ENCODE data around the gene CDH23.

CDH23 gene

DNA sequence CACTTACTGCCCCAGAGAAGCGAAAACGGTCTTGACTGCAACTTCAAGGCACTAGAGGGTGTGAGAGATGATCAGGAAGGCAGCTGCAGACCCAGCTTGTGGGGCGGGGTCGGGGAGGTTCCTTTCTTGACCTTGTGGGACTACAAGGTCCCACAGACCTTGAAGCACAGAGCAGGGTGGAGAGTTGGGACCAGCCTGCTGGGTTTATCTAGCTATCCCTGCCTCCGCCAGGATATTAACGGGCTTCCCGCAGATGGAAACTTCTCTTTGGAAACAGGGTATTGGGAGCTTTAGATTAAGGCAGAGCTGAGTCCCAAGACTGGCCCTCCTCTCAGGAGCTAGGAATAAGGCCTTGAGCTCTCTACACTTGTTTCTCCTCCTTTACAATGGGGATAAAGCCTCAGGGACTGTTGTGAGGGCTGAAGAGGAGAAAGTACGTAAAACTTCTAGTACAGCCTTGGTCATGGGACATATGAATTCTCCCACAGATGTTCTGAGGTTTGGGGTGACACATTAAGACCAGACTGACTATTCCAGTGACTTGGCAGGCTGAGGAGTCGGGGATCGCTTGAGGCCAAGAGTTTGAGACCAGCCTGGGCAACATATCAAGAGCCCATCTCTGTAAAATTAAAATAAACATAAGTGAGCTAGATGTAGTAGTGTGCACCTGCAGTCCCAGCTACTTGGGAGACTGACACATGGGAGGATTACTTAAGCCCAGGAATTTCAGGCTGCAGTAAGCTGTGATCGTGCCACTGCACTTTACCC lies 153.2 kb downstream of the CDH23 start:
- in situ Hi-C loops (cut with HindIII; ENCODE audit: low sequenced_read_pairs), result no loop called here

DNA sequence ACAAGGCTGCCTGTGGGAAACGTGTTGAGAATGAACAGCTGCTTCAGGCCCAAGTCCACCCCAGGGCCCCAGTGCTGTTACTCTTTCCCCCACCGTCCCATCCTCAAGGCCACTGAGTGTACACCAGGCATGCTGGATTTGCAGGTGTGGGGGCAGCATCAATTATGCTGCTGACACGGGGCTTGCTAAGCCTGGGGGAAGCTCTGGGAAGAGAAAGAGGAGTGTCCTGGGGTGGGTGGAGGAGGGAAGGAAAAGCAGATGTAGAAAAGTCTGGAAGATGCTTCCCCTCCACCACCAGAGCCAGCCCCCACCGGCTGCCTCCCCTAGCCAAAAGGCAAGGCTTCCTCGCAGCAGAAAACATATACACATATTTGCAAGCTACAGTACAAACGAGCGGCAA lies 153.9 kb downstream of the CDH23 start:
- in situ Hi-C loops (cut with HindIII; ENCODE audit: low sequenced_read_pairs), result no loop called here

DNA sequence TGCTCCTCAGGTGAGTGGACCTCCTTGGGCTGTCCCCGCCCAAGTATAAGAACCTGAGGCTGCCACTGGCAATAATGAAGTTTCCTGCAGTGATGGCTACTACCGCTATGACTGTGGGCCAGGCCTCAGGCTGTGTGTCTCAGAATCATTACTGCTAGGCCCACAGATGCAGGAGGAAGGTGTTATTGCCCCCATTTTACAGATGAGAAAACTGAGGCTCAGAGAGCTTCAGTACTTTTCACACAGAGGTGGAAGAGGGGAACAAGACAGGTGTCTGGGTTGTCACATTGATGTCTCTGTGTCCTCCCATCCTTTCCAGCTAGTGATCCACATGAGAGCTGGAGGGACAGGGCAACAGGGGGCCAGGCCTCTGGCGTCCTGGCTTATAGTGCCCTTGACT lies 155.2 kb downstream of the CDH23 start:
- in situ Hi-C loops (cut with HindIII; ENCODE audit: low sequenced_read_pairs), result no loop called here

DNA sequence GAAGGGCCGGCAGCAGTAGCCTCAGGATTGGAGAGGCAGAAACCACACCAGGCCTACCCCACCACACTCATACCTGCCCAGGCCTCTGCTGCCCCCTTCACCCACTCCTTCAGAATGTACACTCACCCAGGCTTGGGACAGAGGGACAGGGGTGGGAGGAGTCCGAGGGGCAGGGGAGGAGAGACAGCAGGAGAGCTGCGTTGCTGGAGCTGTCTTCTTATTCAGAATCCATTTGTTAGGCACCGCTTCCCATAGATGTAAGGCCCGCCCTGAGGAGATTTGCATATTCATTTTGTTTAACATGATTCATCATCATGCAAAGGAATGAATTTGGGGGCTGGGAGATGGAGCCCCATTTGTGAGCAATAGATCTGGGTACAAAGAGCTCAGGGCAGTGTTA lies 156.7 kb downstream of the CDH23 start:
- in situ Hi-C loops (cut with HindIII; ENCODE audit: low sequenced_read_pairs), result no loop called here

DNA sequence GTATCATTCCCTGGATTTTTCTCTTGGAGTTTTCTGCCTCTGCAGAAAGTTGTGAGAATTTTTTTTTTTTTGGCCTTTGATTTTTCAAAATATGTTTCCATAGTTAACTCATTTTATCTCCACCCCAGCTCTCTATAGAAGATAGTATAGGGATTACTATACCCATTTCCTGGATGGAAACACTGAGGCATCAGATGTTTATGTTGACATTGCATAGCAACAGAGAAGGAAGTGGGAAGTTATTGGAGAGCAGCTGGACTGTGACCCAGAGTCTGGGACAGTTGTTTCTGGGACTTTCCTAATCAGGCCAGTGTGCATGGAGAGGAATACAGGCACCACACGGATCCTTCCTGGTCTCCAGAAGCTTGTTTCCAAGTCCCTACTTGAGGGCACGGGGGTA lies 158.0 kb downstream of the CDH23 start:
- in situ Hi-C loops (cut with HindIII; ENCODE audit: low sequenced_read_pairs), result no loop called here

DNA sequence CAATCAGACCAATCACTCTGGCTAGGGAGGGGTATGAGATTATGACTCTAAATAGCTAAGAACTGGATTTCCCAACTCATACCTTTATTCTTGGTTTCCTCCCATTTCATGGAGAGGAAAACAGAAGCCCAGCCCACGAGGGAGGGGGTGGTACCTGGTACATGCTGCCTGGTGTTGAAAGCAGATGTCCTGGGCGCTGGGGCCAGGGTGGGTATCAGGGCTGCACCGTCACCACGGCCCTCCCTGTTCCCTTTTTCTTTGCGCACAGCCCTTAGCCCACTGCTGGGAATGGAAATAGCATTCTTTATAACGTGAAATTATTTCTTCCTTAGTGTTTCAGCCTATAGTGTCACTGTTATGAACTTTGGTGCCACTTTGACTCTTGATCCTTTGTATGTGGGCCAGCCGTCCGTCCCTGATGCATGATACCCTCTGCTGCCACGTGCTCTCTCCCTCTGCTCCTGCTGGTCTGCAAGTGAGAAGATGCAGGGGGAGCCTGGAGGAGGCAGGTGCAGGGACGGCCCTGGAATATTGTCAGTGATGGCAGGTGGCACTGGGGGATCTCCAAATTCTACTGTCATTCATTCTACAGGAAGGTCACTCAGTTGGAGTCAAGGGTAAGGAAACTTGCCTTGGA lies 158.5 kb downstream of the CDH23 start:
- in situ Hi-C loops (cut with HindIII; ENCODE audit: low sequenced_read_pairs), result no loop called here

DNA sequence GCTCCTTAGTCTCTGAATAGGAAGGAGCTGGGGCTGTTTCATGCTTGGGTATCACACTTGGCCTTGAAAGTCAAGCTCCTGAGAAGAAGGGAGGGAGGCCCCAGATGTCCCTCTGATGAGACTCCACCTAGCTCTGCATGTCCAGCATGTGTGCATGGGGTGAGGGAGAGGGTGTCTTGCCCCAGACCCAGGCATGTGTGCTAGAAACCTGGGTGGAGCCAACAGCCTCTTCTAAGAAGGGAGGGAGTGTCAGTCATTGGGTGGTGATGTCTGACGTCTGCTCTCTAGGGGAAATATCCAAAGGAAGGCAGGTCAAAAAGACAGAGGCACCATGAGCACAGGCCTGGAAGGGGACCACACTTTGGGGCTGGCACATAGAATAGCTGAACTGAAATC lies 159.0 kb downstream of the CDH23 start:
- in situ Hi-C loops (cut with HindIII; ENCODE audit: low sequenced_read_pairs), result no loop called here

DNA sequence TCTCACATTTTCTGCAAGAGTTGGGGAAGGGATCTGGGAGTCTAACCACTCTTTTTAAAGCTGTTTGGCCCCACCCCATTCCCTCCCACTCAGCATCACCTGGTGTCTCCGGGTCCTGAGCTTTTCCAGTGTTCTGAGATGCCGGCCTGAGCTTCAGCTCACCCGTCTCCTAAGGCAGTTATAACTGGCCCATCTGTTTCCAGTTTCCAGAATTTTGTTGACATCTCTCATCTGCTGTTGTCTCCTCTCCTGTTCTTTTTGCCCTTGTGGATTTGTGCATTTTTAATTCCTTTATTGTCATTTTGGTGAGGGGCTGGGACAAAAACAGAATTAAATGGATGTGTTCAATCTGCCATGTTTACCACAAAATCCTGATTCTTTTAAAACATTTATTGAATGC lies 162.3 kb downstream of the CDH23 start:
- in situ Hi-C loops (cut with HindIII; ENCODE audit: low sequenced_read_pairs), result no loop called here

DNA sequence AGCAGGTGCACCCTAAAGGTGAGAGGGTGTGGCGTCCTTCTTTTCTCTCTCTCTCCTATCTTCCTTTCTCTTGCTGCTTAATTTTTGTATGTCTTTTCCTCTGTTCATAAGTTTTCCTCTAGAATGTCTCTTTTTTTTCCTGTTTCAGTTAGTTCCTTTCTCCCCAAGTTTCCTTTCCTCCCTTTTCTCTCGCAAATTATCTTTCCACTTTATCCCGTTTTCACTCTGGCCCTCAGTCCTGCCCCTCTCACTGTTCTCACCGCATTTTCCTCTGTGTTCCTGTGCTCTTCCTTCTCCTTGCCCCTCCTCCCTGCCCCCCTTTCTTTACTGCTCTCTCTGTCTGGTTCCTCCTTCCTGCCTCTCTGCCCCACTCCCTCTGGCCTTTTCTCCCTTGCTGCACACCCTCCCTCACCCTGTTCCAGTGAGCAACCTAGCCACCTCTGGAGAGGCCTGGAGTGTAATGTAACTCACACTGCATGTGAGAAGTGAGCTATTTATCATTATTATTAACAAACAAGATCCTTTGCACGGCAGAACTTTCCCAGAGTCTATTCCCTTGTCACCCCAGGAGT lies 164.4 kb downstream of the CDH23 start:
- in situ Hi-C loops (cut with HindIII; ENCODE audit: low sequenced_read_pairs), result no loop called here

DNA sequence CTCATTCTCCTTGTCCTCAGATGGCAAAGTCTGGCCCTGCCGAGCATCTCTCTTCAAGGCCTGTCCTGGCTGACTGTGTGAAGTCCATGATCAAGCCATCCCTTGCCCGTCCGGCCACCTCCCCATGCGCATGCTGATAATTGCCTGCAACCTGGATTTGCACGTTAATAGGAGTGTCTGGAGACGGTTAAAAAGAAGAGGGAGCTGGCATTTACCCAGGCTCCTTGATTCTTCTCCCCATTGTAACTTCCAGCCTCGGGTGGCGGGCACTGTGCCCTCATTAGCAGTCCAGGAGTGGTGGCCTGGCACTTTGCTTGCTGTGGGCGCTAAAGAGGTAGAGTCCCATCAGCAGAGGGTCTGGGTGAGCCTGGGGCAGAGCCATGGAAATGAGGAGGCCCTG lies 165.5 kb downstream of the CDH23 start:
- in situ Hi-C loops (cut with HindIII; ENCODE audit: low sequenced_read_pairs), result no loop called here

DNA sequence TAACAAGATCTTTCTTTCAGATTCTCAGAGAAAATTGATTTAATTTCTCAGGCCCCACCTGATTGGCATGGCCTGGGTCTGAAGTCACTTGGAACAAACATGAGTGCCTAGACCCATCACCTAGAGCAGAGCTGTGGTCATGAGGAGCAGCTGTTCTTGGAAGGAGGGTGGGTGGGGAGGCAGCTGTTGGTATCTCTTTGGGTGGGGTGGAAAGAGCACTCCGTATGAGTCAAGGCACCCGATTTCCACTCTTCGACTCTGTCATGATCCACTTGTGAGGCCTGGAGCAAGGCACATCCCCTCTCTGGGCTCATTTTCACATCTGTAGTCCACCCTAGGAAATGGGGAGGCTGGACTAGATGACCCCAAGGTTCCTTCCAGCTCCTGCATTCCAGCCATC lies 166.2 kb downstream of the CDH23 start:
- in situ Hi-C loops (cut with HindIII; ENCODE audit: low sequenced_read_pairs), result no loop called here

DNA sequence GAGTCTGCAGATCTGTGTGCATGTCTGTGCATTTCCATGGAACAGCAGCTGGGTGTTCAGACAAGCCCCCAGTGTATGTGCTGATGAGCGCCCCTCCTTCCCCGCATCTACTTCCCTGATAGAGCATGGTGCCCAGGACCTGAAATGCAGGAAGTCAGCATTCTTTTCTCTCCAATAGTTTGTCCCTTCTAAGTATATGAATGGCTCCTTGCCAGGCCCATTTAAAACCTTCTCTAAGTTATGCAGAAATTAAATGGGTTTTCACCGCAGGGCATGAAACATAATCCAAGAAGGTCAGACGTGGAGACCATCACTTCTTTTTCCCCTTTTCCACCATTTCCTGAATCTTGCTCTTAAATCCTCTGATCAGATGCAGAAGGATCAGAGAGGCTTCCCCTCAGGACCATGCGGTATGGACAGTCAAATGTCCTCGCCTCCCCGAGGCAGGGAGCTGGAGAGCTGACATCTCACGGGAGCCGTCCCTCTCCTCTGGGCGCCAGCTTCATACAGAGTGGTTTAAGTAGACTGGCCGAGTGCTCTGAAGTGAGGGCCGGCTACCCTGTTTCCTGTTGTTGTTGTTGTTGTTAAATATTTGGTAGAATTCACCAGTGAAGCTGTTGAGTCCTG lies 167.6 kb downstream of the CDH23 start:
- in situ Hi-C loops (cut with HindIII; ENCODE audit: low sequenced_read_pairs), result no loop called here

DNA sequence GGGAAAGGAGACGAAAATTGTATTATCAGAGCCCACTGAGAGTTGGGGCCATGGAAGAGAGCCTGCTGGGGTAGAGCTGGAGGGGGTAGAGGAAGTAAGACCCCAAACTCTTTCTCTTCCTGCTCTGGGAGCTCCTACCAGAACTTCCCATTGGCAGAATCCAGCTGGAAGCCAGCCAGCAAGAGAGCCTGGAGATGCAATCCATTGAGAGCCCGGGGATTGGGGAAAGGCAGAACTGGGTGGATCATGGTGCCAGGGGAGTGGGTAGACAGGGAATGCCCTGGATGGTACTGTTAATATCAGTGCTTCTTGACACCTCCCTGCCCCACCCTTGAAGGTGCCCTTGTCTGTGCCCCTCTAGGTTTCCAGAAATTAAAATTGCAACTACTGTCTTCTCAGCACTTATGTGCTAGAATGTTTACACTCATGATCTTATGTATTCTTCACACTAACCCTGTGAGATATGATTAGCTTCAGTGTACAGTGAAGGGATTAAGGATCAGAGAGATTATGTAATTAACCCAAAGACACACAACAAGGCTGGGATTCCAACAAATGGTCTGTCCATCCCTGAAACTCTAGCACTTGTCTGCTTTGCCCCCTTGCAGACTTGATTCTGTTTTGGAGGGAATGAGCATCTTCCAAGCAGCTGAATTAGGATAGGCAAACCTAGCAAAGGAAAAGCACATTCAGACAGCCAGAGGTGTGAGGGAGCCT lies 168.7 kb downstream of the CDH23 start:
- in situ Hi-C loops (cut with HindIII; ENCODE audit: low sequenced_read_pairs), result no loop called here

DNA sequence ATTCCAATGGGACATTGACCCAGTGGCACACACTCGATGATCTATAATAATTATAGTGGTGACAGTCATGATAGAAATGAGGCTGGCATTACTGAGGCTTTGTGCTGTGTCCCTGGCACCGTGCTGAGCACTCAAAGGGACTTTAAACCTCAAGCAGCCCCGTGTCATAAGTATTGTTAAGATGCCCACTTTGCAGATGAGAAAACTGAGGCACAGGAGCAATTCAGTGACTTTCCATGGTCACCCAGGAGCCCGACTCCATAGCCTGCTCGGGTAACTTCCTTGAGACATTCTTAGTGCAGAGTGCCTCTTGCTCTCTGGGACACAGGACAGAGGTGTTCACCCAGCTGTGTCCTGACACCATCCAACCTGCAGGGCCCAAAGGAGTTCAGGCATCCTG lies 170.3 kb downstream of the CDH23 start:
- in situ Hi-C loops (cut with HindIII; ENCODE audit: low sequenced_read_pairs), result no loop called here

DNA sequence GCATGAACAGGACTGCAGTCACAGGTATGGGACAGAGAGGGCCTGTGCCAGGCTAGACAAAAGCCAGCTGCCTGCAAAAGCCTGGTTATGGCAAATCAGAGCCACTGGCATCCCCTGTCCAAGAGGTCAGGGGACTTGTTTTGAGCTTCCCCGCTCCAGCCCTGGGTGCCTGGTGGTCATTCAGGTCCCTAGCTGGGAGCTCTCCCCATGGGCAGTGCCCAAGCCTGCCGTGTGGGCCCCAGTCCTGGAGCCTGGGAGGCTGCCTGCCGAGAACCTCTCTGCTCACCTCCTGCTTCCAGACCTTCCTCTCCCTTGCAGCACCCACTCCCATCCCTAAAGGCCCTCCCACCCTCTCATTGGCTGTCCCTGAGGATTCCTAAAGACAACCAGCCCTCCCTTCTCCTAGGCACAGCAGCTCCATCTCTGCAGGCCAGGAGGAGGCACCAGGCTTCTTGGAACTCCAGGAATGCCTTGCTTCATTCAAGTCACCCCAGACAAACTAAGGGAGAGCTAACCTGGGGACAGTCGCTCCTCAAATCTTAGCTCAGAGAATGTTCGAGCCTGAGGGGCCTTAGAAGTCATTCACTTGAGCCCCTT lies 172.3 kb downstream of the CDH23 start:
- in situ Hi-C loops (cut with HindIII; ENCODE audit: low sequenced_read_pairs), result no loop called here

DNA sequence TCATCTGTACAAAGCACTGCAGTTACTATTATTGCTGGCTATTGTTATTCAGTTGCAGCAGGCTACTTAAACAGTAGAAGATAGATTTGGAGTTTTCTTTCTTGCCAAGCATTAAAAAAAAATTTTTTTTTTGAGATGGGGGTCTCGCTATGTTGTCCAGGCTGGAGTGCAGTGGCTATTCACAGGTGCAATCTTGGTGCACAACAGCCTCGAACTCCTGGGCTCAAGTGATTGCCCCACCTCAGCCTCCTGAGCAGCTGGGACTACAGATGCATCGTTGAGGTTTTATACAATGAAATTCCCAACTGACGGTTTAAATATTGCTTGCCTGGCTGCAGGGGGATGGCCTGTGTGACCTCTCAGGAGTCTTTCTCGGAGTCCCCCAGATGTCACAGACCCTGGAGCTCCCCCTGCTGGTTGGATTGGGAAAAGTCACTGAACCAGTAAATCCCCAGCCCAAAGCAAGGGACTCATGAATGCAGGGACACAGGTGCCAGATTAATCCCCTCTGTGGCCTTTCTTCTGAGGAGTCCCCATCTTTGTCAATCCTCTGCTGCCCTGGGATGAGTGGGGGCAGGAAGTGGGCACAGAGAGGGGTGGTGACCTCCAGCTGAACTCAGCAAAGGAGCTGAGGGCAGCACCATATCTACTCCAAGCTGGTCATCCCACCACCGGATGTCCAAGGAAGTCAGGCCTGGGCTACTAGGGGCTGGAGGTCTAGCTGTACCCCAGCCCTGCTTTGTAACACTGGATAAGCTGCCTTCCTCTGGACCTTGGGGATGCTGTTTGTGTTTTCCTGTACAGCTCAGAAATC lies 173.3 kb downstream of the CDH23 start:
- in situ Hi-C loops (cut with HindIII; ENCODE audit: low sequenced_read_pairs), result no loop called here

DNA sequence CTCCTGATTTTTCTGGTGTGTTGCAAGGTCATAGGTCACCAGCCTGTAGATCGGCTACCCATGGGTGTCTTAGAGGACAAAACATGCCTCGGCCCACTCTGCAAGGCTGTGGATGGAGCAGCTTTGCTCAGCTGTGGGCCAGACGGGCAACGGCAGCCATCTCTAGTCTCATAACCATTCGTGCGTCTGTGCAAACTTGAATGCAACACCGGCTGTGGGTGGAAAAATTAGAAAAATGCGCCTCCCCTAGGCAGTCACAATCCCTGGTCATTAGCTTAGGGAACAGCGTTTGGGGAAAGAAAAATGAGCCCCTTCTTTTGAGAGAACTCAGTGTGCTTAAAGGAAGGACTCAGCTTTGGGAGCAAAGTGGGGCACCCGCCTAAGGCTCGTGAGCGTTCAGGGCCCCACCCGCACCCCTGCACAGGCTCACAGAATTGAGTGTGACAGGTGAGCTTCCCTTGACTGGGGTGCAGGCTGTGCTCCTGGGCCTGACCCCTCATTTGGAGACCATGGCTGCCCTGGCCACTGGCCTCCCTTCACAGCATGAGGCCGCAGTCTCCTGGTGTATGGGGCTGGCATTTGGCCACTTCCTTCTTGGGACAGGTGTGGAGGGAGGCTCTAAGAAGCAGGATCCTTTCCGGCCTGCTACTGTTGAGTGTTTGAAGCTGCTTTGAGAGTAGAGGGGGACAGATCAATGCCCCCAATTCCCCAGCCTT lies 174.9 kb downstream of the CDH23 start:
- in situ Hi-C loops (cut with HindIII; ENCODE audit: low sequenced_read_pairs), result no loop called here

DNA sequence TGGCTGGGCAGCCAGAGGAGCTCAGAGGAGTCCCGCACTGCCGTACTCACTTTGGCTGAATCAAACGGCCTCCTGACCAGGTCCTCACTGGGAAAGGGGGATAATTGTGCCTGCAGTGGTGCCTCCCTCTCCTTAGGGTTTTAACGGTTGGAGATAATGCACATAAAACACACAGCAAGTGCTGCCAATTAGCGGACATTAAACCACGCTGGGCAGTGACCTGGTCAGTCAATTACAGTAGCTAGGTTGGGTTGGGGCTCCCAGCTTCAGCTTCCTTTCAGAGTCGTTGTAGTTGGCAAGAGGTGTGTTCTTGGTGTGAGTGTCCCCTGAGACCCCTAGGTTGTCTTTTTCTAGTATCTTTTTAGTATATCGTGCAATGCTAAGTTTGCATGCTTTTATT lies 176.2 kb downstream of the CDH23 start:
- in situ Hi-C loops (cut with HindIII; ENCODE audit: low sequenced_read_pairs), result no loop called here
